GM23248 (cell line): ENCODE measurements around the gene CEP164. TPM values are rescaled to one million over a fixed set of nuclear protein-coding genes. Genes with fewer than 3 reads are reported as not detected.
A peak's percentile ranks its signal among the peaks of the same experiment; 100 is the strongest.

Source experiments
- DNase-seq: peaks from one replicate; pipeline ENCODE4 v3.0.0-alpha.2; 2015
- H2AFZ ChIP-seq: fragments of 200-600 bp; sonication (generic); 2 replicates; pipeline ENCODE4 v1.6.1; 2016; ENCODE audit warnings: antibody characterized with exemption
- H3F3A ChIP-seq: fragments of 200-600 bp; sonication (generic); 2 replicates; pipeline ENCODE4 v1.6.1; 2016; ENCODE audit warnings: mild to moderate bottlenecking, antibody characterized with exemption, mixed run types; ENCODE audit not compliant: insufficient read depth
- H3K27ac ChIP-seq: fragments of 200-600 bp; sonication (generic); 2 replicates; pipeline ENCODE4 v1.5.1; 2016; ENCODE audit warnings: mild to moderate bottlenecking
- H3K27me3 ChIP-seq: fragments of 200-600 bp; sonication (generic); replicated peaks from 2 replicates; pipeline ENCODE4 v1.6.1; 2016; ENCODE audit warnings: mild to moderate bottlenecking; ENCODE audit not compliant: insufficient read depth
- H3K36me3 ChIP-seq: fragments of 200-600 bp; sonication (generic); 2 replicates; pipeline ENCODE4 v1.6.1; 2016; ENCODE audit warnings: low read depth, mild to moderate bottlenecking
- H3K4me1 ChIP-seq: fragments of 200-600 bp; sonication (generic); 2 replicates; pipeline ENCODE4 v1.6.1; 2016; ENCODE audit warnings: mild to moderate bottlenecking; ENCODE audit not compliant: insufficient read depth
- H3K4me2 ChIP-seq: fragments of 200-600 bp; sonication (generic); one replicate; pipeline ENCODE4 v1.6.1; 2016; ENCODE audit warnings: mild to moderate bottlenecking; ENCODE audit not compliant: unreplicated experiment
- H3K4me3 ChIP-seq: fragments of 200-600 bp; sonication (generic); 2 replicates; pipeline ENCODE4 v1.5.1; 2016; ENCODE audit warnings: mild to moderate bottlenecking
- H3K79me2 ChIP-seq: fragments of 200-600 bp; sonication (generic); 2 replicates; pipeline ENCODE4 v1.6.1; 2016; ENCODE audit warnings: mild to moderate bottlenecking; ENCODE audit not compliant: insufficient read depth
- H3K9ac ChIP-seq: fragments of 200-600 bp; sonication (generic); 2 replicates; pipeline ENCODE4 v1.6.1; 2016; ENCODE audit warnings: mild to moderate bottlenecking
- H3K9me2 ChIP-seq: fragments of 200-600 bp; sonication (generic); 2 replicates; pipeline ENCODE4 v1.6.1; 2016; ENCODE audit warnings: mixed run types, mild to moderate bottlenecking, moderate library complexity; ENCODE audit not compliant: insufficient read depth
- H3K9me3 ChIP-seq: fragments of 200-600 bp; sonication (generic); one replicate; pipeline ENCODE4 v1.6.1; 2017; ENCODE audit warnings: low read depth
- H4K20me1 ChIP-seq: fragments of 200-600 bp; sonication (generic); 2 replicates; pipeline ENCODE4 v1.6.0; 2016; ENCODE audit not compliant: insufficient read depth
- EZH2 ChIP-seq: fragments of 200-600 bp; sonication (generic); IDR thresholded peaks from 2 replicates; pipeline ENCODE4 v1.6.1; 2018; ENCODE audit warnings: antibody characterized with exemption, mild to moderate bottlenecking; ENCODE audit not compliant: insufficient read depth, poor library complexity, severe bottlenecking
- EZH2phosphoT487 ChIP-seq: fragments of 200-600 bp; sonication (generic); IDR thresholded peaks from 2 replicates; pipeline ENCODE4 v1.6.1; 2018; ENCODE audit warnings: antibody characterized with exemption, moderate library complexity, mild to moderate bottlenecking, low read depth; ENCODE audit not compliant: insufficient read depth
- WGBS, 2 experiments: methylation state at CpG; one replicate each; pipeline ENCODE4 v1.1.6; 2015 to 2017; ENCODE audit warnings: low lambda C conversion rate in 2 of 2, low coverage in 1 of 2; ENCODE audit errors: missing lambda C conversion rate in 2 of 2; 5-methylcytosine and 5-hydroxymethylcytosine counted together
- in situ Hi-C: fragments of 300-500 bp; cut with MboI; formaldehyde crosslinking; loops from 2 replicates; pipeline ENCODE4 v1.15.0; 2020
- polyA plus RNA-seq: library from polyadenylated mRNA; unstranded; fragments of >200 nt; fragmentation: Nextera tagmentation; extraction: Ambion mirVana; gene quantifications from 2 replicates; pipeline ENCODE4 v1.2.1, GENCODE V29; 2016
- total RNA-seq: library from RNA; depleted of rRNA; stranded (reverse); fragments of >200 nt; shearing (Covaris generic); gene quantifications from 2 replicates; pipeline ENCODE4 v1.2.3, GENCODE V29; 2014

The CEP164 gene
- total and polyA plus RNA-seq, 2 experiments from 2014 or later, result 20.3 to 30.9 TPM

DNA sequence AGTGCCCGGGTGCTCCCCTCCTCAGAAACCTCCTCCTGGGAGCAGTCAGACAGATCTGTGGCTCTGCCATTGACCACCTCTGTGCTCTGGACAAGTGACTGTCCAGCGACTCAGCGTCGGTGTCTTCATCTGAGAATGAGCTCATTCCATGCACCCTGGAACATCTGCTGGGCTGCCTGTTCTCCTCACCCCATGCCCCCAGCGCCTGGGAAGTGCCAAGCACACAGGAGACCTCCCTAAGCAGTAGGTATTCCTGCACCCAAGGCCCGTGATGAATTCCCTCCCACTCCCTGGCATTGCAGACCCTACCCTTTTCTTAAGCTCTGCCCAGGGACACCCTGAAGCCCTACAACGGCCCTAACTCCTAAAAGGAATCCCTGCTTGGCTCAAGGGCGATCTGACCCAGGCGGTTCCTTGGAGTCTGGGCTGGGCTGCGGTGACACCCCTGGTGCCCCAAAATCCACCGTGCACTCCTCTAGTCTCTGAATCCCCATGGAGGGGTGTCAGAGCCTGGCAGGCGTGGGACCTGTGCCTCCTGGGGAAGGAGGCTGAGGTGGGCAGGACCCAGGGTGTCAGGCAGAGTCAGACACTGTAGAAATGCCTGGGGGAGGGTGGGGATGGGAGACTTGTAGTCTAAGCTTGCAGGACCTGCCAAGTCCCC, 92.0 kb downstream of the CEP164 start:
- H3K36me3 ChIP-seq, result no peaks in the 10 kb centered on the region
- H2AFZ ChIP-seq, result no peak overlapping the region
- TF ChIP-seq EZH2phosphoT487 (no peak), EZH2 (no peak)
- in situ Hi-C loops, result no loop called here
- no peaks in the 10 kb centered on the region for H3K9me3 ChIP-seq
- no peak overlapping the region for H3K4me3 ChIP-seq
- no peaks in the 10 kb centered on the region for H3K79me2 ChIP-seq
- peak; percentile 71 for DNase-seq
- no peak overlapping the region for H3K9ac ChIP-seq
- no peaks in the 10 kb centered on the region for H4K20me1 ChIP-seq
- 69 to 70% methylated on average over 12 of the region's 12 CpGs for WGBS, 2 experiments
- H3F3A ChIP-seq, result no peaks in the 10 kb centered on the region
- H3K27me3 ChIP-seq, result peaks cover 4% of the 10 kb centered on the region; the same call in 1 of the 2 replicates
- H3K4me1 ChIP-seq, result no peaks in the 10 kb centered on the region
- no peak overlapping the region for H3K27ac ChIP-seq
- no peaks in the 10 kb centered on the region for H3K9me2 ChIP-seq
- H3K4me2 ChIP-seq, result no peak overlapping the region

DNA sequence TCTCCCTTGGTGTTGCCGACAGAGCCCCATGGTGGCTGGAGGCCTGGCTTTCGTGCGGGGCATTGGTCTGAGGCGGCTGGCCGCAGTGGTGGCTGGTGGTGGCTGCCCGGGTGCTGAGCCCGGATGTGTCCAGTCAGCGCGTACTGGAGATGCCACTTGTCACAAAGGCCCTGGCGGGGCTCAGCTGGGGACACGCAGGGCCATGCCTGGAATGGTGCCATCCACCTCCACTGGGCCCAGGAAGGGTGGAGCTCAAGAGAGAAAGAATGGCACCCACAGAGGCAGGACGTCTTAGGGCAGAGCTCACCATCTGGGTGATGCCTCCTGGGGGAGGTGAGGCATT, 92.5 kb downstream of the CEP164 start:
- Histone ChIP-seq H3K4me1 (no peaks in the 10 kb centered on the region), H3K4me3 (no peak overlapping the region), H4K20me1 (no peaks in the 10 kb centered on the region), H3F3A (no peaks in the 10 kb centered on the region), H3K9me2 (no peaks in the 10 kb centered on the region), H3K79me2 (no peaks in the 10 kb centered on the region), H2AFZ (no peak overlapping the region), H3K36me3 (no peaks in the 10 kb centered on the region), H3K4me2 (no peak overlapping the region), H3K9me3 (no peaks in the 10 kb centered on the region), H3K27me3 (peaks cover 4% of the 10 kb centered on the region; the same call in 1 of the 2 replicates), H3K27ac (no peak overlapping the region), H3K9ac (no peak overlapping the region)
- WGBS, 2 experiments, result 82 to 83% methylated on average over 10 to 11 of the region's 12 CpGs
- no peak for TF ChIP-seq EZH2
- no peak for TF ChIP-seq EZH2phosphoT487
- in situ Hi-C loops, result no loop called here
- no peak for DNase-seq

DNA sequence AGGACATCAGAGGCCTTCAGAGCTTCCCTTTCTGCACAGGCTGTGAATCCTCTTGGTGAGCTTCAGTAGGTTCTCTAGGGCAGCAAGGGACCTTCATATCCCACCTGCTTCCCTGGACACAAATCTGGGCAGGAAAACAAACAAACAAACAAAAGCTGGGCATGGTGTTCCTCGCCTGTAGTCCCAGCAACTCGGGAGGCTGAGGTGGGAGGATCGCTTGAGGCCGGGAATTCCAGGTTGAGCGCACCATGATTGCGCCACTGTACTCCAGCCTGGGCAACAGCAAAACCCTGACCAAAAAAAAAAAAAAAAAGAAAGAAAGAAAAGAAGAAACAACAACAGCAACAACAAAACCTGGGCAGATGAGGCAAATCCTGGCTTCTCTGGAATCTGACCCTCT, 92.9 kb downstream of the CEP164 start:
- Histone ChIP-seq H3K4me3 (no peak overlapping the region), H3K4me1 (no peaks in the 10 kb centered on the region), H3F3A (no peaks in the 10 kb centered on the region), H3K36me3 (no peaks in the 10 kb centered on the region), H3K27me3 (peaks cover 4% of the 10 kb centered on the region; the same call in 1 of the 2 replicates), H3K4me2 (no peak overlapping the region), H3K79me2 (no peaks in the 10 kb centered on the region), H3K9me2 (no peaks in the 10 kb centered on the region), H3K9ac (no peak overlapping the region), H3K27ac (no peak overlapping the region), H2AFZ (no peak overlapping the region), H3K9me3 (no peaks in the 10 kb centered on the region), H4K20me1 (no peaks in the 10 kb centered on the region)
- no peak for TF ChIP-seq EZH2phosphoT487
- TF ChIP-seq EZH2, result no peak
- WGBS, 2 experiments, result 94 to 96% methylated on average over 6 of the region's 6 CpGs
- in situ Hi-C loops, result no loop called here
- DNase-seq, result no peak

GRCh38 chr11:117421041-117421440, 93.4 kb downstream of the CEP164 start:
- Histone ChIP-seq H3K9me2 (no peaks in the 10 kb centered on the region), H3F3A (no peaks in the 10 kb centered on the region), H3K4me2 (no peak overlapping the region), H4K20me1 (no peaks in the 10 kb centered on the region), H3K9me3 (no peaks in the 10 kb centered on the region), H3K79me2 (no peaks in the 10 kb centered on the region), H3K4me1 (no peaks in the 10 kb centered on the region), H3K27ac (no peak overlapping the region), H3K27me3 (peaks cover 4% of the 10 kb centered on the region; the same call in 1 of the 2 replicates), H3K4me3 (no peak overlapping the region), H2AFZ (no peak overlapping the region), H3K9ac (no peak overlapping the region), H3K36me3 (no peaks in the 10 kb centered on the region)
- no peak for DNase-seq
- TF ChIP-seq EZH2phosphoT487 (no peak), EZH2 (no peak)
- 81 to 92% methylated on average over 12 to 13 of the region's 13 CpGs for WGBS, 2 experiments
- in situ Hi-C loops, result no loop called here

GRCh38 chr11:117421476-117421875, 93.8 kb downstream of the CEP164 start:
- Histone ChIP-seq H3K27ac (no peak overlapping the region), H2AFZ (no peak overlapping the region), H3K4me2 (no peak overlapping the region), H3K9ac (no peak overlapping the region), H3K9me3 (no peaks in the 10 kb centered on the region), H3K27me3 (peaks cover 4% of the 10 kb centered on the region; the same call in 1 of the 2 replicates), H4K20me1 (no peaks in the 10 kb centered on the region), H3K9me2 (no peaks in the 10 kb centered on the region), H3K4me3 (no peak overlapping the region), H3F3A (no peaks in the 10 kb centered on the region), H3K36me3 (no peaks in the 10 kb centered on the region), H3K79me2 (no peaks in the 10 kb centered on the region), H3K4me1 (no peaks in the 10 kb centered on the region)
- TF ChIP-seq EZH2phosphoT487 (no peak), EZH2 (no peak)
- no peak for DNase-seq
- in situ Hi-C loops, result no loop called here
- 72 to 73% methylated on average over 7 of the region's 7 CpGs for WGBS, 2 experiments
